SK-N-SH (cell line): Measurements from ENCODE around the gene CLINT1. TPM values are rescaled to one million over a fixed set of nuclear protein-coding genes. Genes with fewer than 3 reads are reported as not detected.

Experiments
- CTCF ChIA-PET: fragments of 300-600, 350-600 bp; formaldehyde crosslinking; extraction: SDS; loops from one replicate; lab custom pipeline; 2021; lab: Yijun Ruan, JAX
- POLR2A ChIA-PET: fragments of 350-600 bp; sonication (Branson Sonifier 250); formaldehyde crosslinking; extraction: SDS; loops from one replicate; lab custom pipeline; 2020; ENCODE audit warnings: antibody characterized with exemption, inconsistent platforms; lab: Yijun Ruan, JAX
- DNase-seq: peaks from one replicate; pipeline ENCODE4 v3.0.0; 2012
- H2AFZ ChIP-seq: fragments of 200-600 bp; sonication (generic); 2 replicates; pipeline ENCODE4 v1.8.1; 2016; ENCODE audit warnings: antibody characterized with exemption, mild to moderate bottlenecking, low read depth
- H3F3A ChIP-seq: fragments of 200-600 bp; sonication (generic); replicated peaks from 2 replicates; pipeline ENCODE3; 2016; ENCODE audit warnings: antibody characterized with exemption, mild to moderate bottlenecking; ENCODE audit not compliant: insufficient read depth
- H3K27ac ChIP-seq, 2 experiments: fragments of 200-500 bp in 1 of 2; fragments of 200-600 bp in 1 of 2; sonication (Bioruptor generic) in 1 of 2; sonication (generic), shearing (Covaris generic) in 1 of 2; 2 replicates each; pipeline versions ENCODE4 v1.5.1 to v1.6.1; 2014 to 2016; ENCODE audit warnings: low read depth in 2 of 2, inconsistent platforms in 1 of 2, low read length in 1 of 2, mild to moderate bottlenecking in 1 of 2, mixed read lengths in 1 of 2
- H3K27me3 ChIP-seq: fragments of 200-600 bp; sonication (generic), shearing (Covaris generic); 2 replicates; pipeline ENCODE4 v1.6.1; 2016; ENCODE audit warnings: mixed run types; ENCODE audit not compliant: insufficient read depth
- H3K36me3 ChIP-seq, 2 experiments: fragments of 200-500 bp in 1 of 2; fragments of 200-600 bp in 1 of 2; sonication (Bioruptor generic) in 1 of 2; sonication (generic) in 1 of 2; replicated peaks in 1 of 2; 2 replicates each; pipeline versions ENCODE3 to v1.5.1; 2014 to 2016; ENCODE audit warnings: low read length in 1 of 2, mild to moderate bottlenecking in 1 of 2; ENCODE audit not compliant: insufficient read depth in 2 of 2, control insufficient read depth in 1 of 2
- H3K4me1 ChIP-seq, 2 experiments: fragments of 200-500 bp in 1 of 2; fragments of 200-600 bp in 1 of 2; sonication (Bioruptor generic) in 1 of 2; sonication (generic), shearing (Covaris generic) in 1 of 2; 2 replicates each; pipeline versions ENCODE4 v1.5.1 to v1.6.1; 2014 to 2016; ENCODE audit warnings: low read depth in 1 of 2, low read length in 1 of 2, mixed run types in 1 of 2; ENCODE audit not compliant: insufficient read depth in 2 of 2, control insufficient read depth in 1 of 2
- H3K4me2 ChIP-seq: fragments of 200-600 bp; sonication (generic), shearing (Covaris generic); 2 replicates; pipeline ENCODE4 v1.6.1; 2017; ENCODE audit warnings: mixed run types
- H3K4me3 ChIP-seq, 2 experiments: fragments of 200-500 bp in 1 of 2; fragments of 200-600 bp in 1 of 2; sonication (Bioruptor generic) in 1 of 2; sonication (generic), shearing (Covaris generic) in 1 of 2; 2 replicates each; pipeline versions ENCODE4 v1.5.1 to v1.8.1; 2014 to 2016; ENCODE audit warnings: low read depth in 2 of 2, inconsistent platforms in 1 of 2, low read length in 1 of 2, mild to moderate bottlenecking in 1 of 2, mixed read lengths in 1 of 2, moderate library complexity in 1 of 2
- H3K79me2 ChIP-seq: fragments of 200-600 bp; sonication (generic); 2 replicates; pipeline ENCODE4 v1.8.1; 2017; ENCODE audit warnings: mild to moderate bottlenecking; ENCODE audit not compliant: insufficient read depth
- H3K9ac ChIP-seq: fragments of 200-600 bp; sonication (generic); 2 replicates; pipeline ENCODE4 v1.6.1; 2017; ENCODE audit warnings: mixed run types
- H3K9me2 ChIP-seq: fragments of 200-600 bp; sonication (generic); 2 replicates; pipeline ENCODE4 v1.6.1; 2017; ENCODE audit warnings: mixed run types
- H3K9me3 ChIP-seq: fragments of 200-600 bp; sonication (generic); 2 replicates; pipeline ENCODE4 v1.6.1; 2017; ENCODE audit warnings: mixed run types, mild to moderate bottlenecking, moderate library complexity
- H4K20me1 ChIP-seq: fragments of 200-600 bp; sonication (generic); 2 replicates; pipeline ENCODE4 v1.6.1; 2017; ENCODE audit warnings: mild to moderate bottlenecking, mixed run types; ENCODE audit not compliant: insufficient read depth
- EP300 ChIP-seq, 2 experiments: IDR thresholded peaks; 2 replicates each; pipeline versions ENCODE4 v1.4.0 to v1.6.1; 2012; ENCODE audit warnings: borderline replicate concordance in 1 of 2, low read depth in 1 of 2, low read length in 1 of 2
- FOXJ3 ChIP-seq: sonication (generic); formaldehyde crosslinking; IDR thresholded peaks from 2 replicates; pipeline ENCODE4 v1.5.1; 2020; ENCODE audit warnings: mild to moderate bottlenecking, missing genetic modification reagents
- FOXM1 ChIP-seq: IDR thresholded peaks from 2 replicates; pipeline ENCODE4 v1.4.0; 2012; ENCODE audit warnings: low read depth, mild to moderate bottlenecking
- GABPA ChIP-seq: IDR thresholded peaks from 2 replicates; pipeline ENCODE4 v1.4.0; 2012; ENCODE audit warnings: low read depth, mild to moderate bottlenecking
- GATA2 ChIP-seq: sonication (generic); formaldehyde crosslinking; IDR thresholded peaks from 2 replicates; pipeline ENCODE4 v1.5.0; 2020; ENCODE audit warnings: mild to moderate bottlenecking, missing genetic modification reagents
- IRF3 ChIP-seq: fragments of 150-350 bp; IDR thresholded peaks from 2 replicates; pipeline ENCODE4 v1.6.1; 2016; ENCODE audit warnings: mild to moderate bottlenecking, low read depth, low read length
- JUND ChIP-seq: IDR thresholded peaks from 2 replicates; pipeline ENCODE4 v1.4.0; 2012
- MXI1 ChIP-seq: IDR thresholded peaks from 2 replicates; pipeline ENCODE4 v1.6.1; 2012; ENCODE audit warnings: mild to moderate bottlenecking, low read depth, low read length, improper control_type of control experiment
- NRF1 ChIP-seq: IDR thresholded peaks from 2 replicates; pipeline ENCODE4 v1.6.1; 2012; ENCODE audit warnings: low read depth, mild to moderate bottlenecking, low read length
- PBX3 ChIP-seq: IDR thresholded peaks from 2 replicates; pipeline ENCODE4; 2012
- RAD21 ChIP-seq: IDR thresholded peaks from 2 replicates; pipeline ENCODE4 v1.6.1; 2012; ENCODE audit warnings: mild to moderate bottlenecking, low read length
- RXRA ChIP-seq: IDR thresholded peaks from 2 replicates; pipeline ENCODE4 v1.4.0; 2012; ENCODE audit warnings: low read depth, mild to moderate bottlenecking, borderline replicate concordance
- SIN3A ChIP-seq: IDR thresholded peaks from 2 replicates; pipeline ENCODE4 v1.6.1; 2012; ENCODE audit warnings: low read depth, mild to moderate bottlenecking, low read length, moderate library complexity, borderline replicate concordance
- SMC3 ChIP-seq: IDR thresholded peaks from 2 replicates; pipeline ENCODE4 v1.6.1; 2012; ENCODE audit warnings: low read depth, low read length, improper control_type of control experiment
- TCF12 ChIP-seq: IDR thresholded peaks from 2 replicates; pipeline ENCODE4 v1.4.0; 2012
- YY1 ChIP-seq: IDR thresholded peaks from 2 replicates; pipeline ENCODE4 v1.4.0; 2012; ENCODE audit warnings: low read depth, mild to moderate bottlenecking
- WGBS: methylation state at CpG from one replicate; pipeline ENCODE4 v1.1.6; 2017; ENCODE audit warnings: low lambda C conversion rate; 5-methylcytosine and 5-hydroxymethylcytosine counted together
- polyA plus RNA-seq, 3 experiments: library from polyadenylated mRNA; depleted of rRNA; stranded (reverse); fragments of >200 nt; gene quantifications; 2 replicates each; pipeline ENCODE4 v1.2.3, GENCODE V29; 2012
- TF ChIP-seq, protein P1 (sequence below): IDR thresholded peaks from 2 replicates; pipeline ENCODE4 v1.4.0; 2012; ENCODE audit warnings: low read depth
- TF ChIP-seq, protein P2 (sequence below): IDR thresholded peaks from 2 replicates; pipeline ENCODE4 v1.4.0; 2012; ENCODE audit warnings: low read depth, borderline replicate concordance
- TF ChIP-seq, protein P3 (sequence below): IDR thresholded peaks from 2 replicates; pipeline ENCODE4 v1.6.1; 2012; ENCODE audit warnings: mild to moderate bottlenecking, low read depth, low read length, moderate library complexity

The CLINT1 gene
- polyA plus RNA-seq, 1 of the 3 experiments (the other 2 are of a cell fraction): 65.4 TPM

- 99% methylated on average over 3 of the region's 3 CpGs for WGBS
- no peak for DNase-seq
- CTCF ChIA-PET: interaction anchor here (0.7 kb wide), 1 partner anchor 70 kb away, joined by 3 read pairs; no protein-coding TSS in a partner anchor
Observed at GRCh38 chr5:157785801-157786200, 73.1 kb downstream of the CLINT1 start.

GRCh38 chr5:157779221-157779620 is 79.7 kb downstream of the CLINT1 start:
- Histone ChIP-seq H3K4me2 (no peak overlapping the region), H3K27ac (no peak overlapping the region), H3K36me3 (peaks cover under 1 to 5% of the 10 kb centered on the region in 2 experiments), H3K4me1 (peaks cover 0 to 3% of the 10 kb centered on the region in 2 experiments; a peak in 1 of 4 replicates), H4K20me1 (no peaks in the 10 kb centered on the region), H3K79me2 (no peaks in the 10 kb centered on the region), H3F3A (no peaks in the 10 kb centered on the region), H3K9me2 (no peaks in the 10 kb centered on the region), H2AFZ (no peak overlapping the region), H3K27me3 (no peaks in the 10 kb centered on the region), H3K9me3 (no peaks in the 10 kb centered on the region), H3K4me3 (no peak overlapping the region), H3K9ac (no peak overlapping the region)
- no peak for DNase-seq
- WGBS: 88% methylated on average over 6 of the region's 6 CpGs
- ChIA-PET POLR2A (no interaction called here), CTCF (interaction anchor here (0.8 kb wide), 1 partner anchor 17 kb away, joined by 3 read pairs; no protein-coding TSS in a partner anchor)
- TF ChIP-seq, protein P1, sequence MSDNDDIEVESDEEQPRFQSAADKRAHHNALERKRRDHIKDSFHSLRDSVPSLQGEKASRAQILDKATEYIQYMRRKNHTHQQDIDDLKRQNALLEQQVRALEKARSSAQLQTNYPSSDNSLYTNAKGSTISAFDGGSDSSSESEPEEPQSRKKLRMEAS: no peak
- TF ChIP-seq IRF3 (no peak), TCF12 (no peak), MXI1 (no peak), NRF1 (no peak), RAD21 (no peak), YY1 (no peak), SIN3A (no peak), FOXM1 (no peak), JUND (no peak), RXRA (no peak), SMC3 (no peak), PBX3 (no peak), FOXJ3 (no peak), GATA2 (CRISPR knock-in tag) (no peak), GABPA (no peak)
- TF ChIP-seq, protein P2, sequence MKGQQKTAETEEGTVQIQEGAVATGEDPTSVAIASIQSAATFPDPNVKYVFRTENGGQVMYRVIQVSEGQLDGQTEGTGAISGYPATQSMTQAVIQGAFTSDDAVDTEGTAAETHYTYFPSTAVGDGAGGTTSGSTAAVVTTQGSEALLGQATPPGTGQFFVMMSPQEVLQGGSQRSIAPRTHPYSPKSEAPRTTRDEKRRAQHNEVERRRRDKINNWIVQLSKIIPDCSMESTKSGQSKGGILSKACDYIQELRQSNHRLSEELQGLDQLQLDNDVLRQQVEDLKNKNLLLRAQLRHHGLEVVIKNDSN: no peak
- TF ChIP-seq, protein P3, sequence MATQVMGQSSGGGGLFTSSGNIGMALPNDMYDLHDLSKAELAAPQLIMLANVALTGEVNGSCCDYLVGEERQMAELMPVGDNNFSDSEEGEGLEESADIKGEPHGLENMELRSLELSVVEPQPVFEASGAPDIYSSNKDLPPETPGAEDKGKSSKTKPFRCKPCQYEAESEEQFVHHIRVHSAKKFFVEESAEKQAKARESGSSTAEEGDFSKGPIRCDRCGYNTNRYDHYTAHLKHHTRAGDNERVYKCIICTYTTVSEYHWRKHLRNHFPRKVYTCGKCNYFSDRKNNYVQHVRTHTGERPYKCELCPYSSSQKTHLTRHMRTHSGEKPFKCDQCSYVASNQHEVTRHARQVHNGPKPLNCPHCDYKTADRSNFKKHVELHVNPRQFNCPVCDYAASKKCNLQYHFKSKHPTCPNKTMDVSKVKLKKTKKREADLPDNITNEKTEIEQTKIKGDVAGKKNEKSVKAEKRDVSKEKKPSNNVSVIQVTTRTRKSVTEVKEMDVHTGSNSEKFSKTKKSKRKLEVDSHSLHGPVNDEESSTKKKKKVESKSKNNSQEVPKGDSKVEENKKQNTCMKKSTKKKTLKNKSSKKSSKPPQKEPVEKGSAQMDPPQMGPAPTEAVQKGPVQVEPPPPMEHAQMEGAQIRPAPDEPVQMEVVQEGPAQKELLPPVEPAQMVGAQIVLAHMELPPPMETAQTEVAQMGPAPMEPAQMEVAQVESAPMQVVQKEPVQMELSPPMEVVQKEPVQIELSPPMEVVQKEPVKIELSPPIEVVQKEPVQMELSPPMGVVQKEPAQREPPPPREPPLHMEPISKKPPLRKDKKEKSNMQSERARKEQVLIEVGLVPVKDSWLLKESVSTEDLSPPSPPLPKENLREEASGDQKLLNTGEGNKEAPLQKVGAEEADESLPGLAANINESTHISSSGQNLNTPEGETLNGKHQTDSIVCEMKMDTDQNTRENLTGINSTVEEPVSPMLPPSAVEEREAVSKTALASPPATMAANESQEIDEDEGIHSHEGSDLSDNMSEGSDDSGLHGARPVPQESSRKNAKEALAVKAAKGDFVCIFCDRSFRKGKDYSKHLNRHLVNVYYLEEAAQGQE: no peak

More at GRCh38 chr5:157785801-157786200, 73.1 kb downstream of the CLINT1 start:
- H3F3A ChIP-seq: peaks cover 11% of the 10 kb centered on the region
- H3K27me3 ChIP-seq: no peaks in the 10 kb centered on the region
- no peak overlapping the region for H3K4me2 ChIP-seq
- no peaks in the 10 kb centered on the region for H3K4me1 ChIP-seq
- no peak overlapping the region for H2AFZ ChIP-seq
- no peak overlapping the region for H3K27ac ChIP-seq
- no peaks in the 10 kb centered on the region for H3K9me3 ChIP-seq
- no peak overlapping the region for H3K9ac ChIP-seq
- TF ChIP-seq EP300 (IDR thresholded peaks at IDR 0.05; ENCODE audit: borderline replicate concordance in 1 of 2, low read depth in 1 of 2, low read length in 1 of 2) (no peak), YY1 (no peak), RAD21 (no peak), NRF1 (no peak)
- H3K9me2 ChIP-seq: no peaks in the 10 kb centered on the region
- H3K36me3 ChIP-seq: peaks cover 55 to 57% of the 10 kb centered on the region in 2 experiments
- no peaks in the 10 kb centered on the region for H4K20me1 ChIP-seq
- no peak overlapping the region for H3K4me3 ChIP-seq
- POLR2A ChIA-PET: no interaction called here
- H3K79me2 ChIP-seq: no peaks in the 10 kb centered on the region
